Progenitor cell of endocrine pancreas (in vitro differentiated cells): Measurements from ENCODE around the gene POM121L2. TPM values are rescaled to one million over a fixed set of nuclear protein-coding genes. Genes with fewer than 3 reads are reported as not detected.
"Not testable (repeated sequence)": the region's sequence is repeated elsewhere in the genome, so short reads cannot be mapped to it uniquely, and the experiment has no call there.

Experiments used
- DNase-seq: peaks from one replicate; pipeline ENCODE4 v3.0.0; 2021; ENCODE audit warnings: low spot score; ENCODE audit not compliant: unreplicated experiment
- H3K27ac Mint-ChIP-seq: 2 replicates; pipeline ENCODE4 v1.8.0; 2021; ENCODE audit warnings: mild to moderate bottlenecking, moderate library complexity, mixed read lengths
- H3K27me3 Mint-ChIP-seq: 2 replicates; pipeline ENCODE4 v1.8.0; 2021; ENCODE audit warnings: mixed read lengths
- H3K36me3 Mint-ChIP-seq: 2 replicates; pipeline ENCODE4 v1.8.0; 2022; ENCODE audit warnings: mixed read lengths; ENCODE audit not compliant: insufficient read depth
- H3K4me1 Mint-ChIP-seq: 2 replicates; pipeline ENCODE4 v1.8.0; 2021; ENCODE audit warnings: low read depth, mixed read lengths
- H3K4me3 Mint-ChIP-seq: 2 replicates; pipeline ENCODE4 v1.8.0; 2021; ENCODE audit warnings: low read depth, mild to moderate bottlenecking, moderate library complexity, mixed read lengths
- H3K9me3 Mint-ChIP-seq: 2 replicates; pipeline ENCODE4 v1.8.0; 2021; ENCODE audit warnings: low read depth, mixed read lengths
- total RNA-seq: library from RNA; stranded (reverse); gene quantifications from 2 replicates; pipeline ENCODE4 v1.2.1, GENCODE V29; 2021
- TF ChIP-seq, protein P1 (sequence below): fragments of 200-600 bp; sonication (generic); IDR thresholded peaks from one replicate; pipeline ENCODE4 v1.5.0; 2021; ENCODE audit warnings: antibody characterized with exemption, mild to moderate bottlenecking; ENCODE audit not compliant: unreplicated experiment

Gene POM121L2
- total RNA-seq, 1 donor from 2014 or later, result not detected

DNA sequence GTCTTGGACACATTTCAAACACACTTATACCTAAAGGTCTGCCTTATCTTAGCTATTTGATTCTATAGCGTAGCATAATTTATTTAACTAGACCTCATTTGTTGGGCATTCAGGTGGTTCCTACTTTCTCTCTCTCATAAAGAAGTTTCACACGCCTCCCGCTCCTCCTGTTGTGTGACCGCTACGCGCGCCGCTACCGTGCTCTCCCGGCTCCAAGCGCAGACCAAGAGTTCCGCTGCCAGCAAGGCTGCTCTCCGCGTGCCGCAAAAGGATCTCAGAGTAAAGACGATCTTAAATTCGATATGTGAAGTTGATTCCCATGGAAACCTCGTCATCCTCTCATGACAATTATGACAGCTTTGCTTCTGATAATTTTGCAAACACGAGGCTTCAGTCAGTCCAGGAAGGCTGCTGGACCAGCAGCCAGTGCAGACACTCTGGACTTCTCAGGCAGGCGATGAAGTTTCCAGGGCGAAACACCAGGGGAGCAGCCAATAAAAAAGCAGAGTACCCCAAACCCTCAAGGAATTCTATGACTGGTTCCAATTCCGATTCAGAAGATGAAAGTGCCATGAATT is 44.1 kb downstream of the POM121L2 start:
- Mint-ChIP-seq H3K4me1 (peaks cover 1% of the 10 kb centered on the region), H3K36me3 (no peaks in the 10 kb centered on the region), H3K27ac (no peak overlapping the region), H3K27me3 (peaks cover 44% of the 10 kb centered on the region), H3K4me3 (peak overlapping the region; percentile 14), H3K9me3 (no peaks in the 10 kb centered on the region)
- TF ChIP-seq, protein P1, sequence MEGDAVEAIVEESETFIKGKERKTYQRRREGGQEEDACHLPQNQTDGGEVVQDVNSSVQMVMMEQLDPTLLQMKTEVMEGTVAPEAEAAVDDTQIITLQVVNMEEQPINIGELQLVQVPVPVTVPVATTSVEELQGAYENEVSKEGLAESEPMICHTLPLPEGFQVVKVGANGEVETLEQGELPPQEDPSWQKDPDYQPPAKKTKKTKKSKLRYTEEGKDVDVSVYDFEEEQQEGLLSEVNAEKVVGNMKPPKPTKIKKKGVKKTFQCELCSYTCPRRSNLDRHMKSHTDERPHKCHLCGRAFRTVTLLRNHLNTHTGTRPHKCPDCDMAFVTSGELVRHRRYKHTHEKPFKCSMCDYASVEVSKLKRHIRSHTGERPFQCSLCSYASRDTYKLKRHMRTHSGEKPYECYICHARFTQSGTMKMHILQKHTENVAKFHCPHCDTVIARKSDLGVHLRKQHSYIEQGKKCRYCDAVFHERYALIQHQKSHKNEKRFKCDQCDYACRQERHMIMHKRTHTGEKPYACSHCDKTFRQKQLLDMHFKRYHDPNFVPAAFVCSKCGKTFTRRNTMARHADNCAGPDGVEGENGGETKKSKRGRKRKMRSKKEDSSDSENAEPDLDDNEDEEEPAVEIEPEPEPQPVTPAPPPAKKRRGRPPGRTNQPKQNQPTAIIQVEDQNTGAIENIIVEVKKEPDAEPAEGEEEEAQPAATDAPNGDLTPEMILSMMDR, result no peak
- DNase-seq, result no peak

DNA sequence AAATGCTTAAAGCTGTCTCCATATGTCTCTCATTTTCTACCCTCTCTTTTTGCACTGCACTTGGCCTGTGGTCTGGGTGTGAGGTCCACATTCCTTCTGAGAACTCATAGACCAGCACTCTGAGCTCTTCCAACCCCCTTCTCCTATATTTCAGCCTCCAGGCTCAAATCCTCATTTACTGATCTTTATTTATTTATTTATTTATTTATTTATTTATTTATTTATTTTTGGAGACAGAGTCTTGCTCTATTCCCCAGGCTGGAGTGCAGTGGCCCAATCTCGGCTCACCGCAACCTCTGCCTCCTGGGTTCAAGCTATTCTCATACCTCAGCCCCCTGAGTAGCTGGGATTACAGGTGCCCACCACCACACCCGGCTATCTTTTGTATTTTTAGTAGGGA is 45.1 kb downstream of the POM121L2 start:
- not testable (repeated sequence) for H3K36me3 Mint-ChIP-seq, H3K9me3 Mint-ChIP-seq, DNase-seq, H3K4me3 Mint-ChIP-seq, H3K4me1 Mint-ChIP-seq, H3K27ac Mint-ChIP-seq
- peaks cover 40% of the 10 kb centered on the region for H3K27me3 Mint-ChIP-seq

DNA sequence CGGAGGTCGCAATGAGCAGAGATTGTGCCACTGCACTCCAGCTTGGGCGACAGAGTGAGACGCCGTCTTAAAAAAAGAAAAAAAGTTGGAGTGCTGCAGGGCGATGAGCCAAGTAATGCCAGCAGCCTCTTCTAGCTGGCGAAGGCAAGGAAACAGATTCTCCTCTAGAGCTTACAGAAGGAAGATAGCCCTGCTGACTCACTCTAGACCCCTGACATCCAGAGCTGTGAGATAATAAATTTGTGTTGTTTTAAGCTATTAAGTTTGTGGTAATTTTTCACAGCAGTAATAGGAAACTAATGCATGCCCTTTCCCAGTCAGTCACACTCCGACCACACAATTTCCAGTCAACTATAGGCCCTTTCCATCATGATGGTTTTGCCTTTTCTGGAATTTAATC is 48.2 kb downstream of the POM121L2 start:
- TF ChIP-seq, protein P1, result no peak
- Mint-ChIP-seq H3K36me3 (no peaks in the 10 kb centered on the region), H3K27me3 (peaks cover 48% of the 10 kb centered on the region), H3K4me3 (no peak overlapping the region), H3K9me3 (no peaks in the 10 kb centered on the region), H3K4me1 (peaks cover 5% of the 10 kb centered on the region), H3K27ac (no peak overlapping the region)
- DNase-seq, result no peak

DNA sequence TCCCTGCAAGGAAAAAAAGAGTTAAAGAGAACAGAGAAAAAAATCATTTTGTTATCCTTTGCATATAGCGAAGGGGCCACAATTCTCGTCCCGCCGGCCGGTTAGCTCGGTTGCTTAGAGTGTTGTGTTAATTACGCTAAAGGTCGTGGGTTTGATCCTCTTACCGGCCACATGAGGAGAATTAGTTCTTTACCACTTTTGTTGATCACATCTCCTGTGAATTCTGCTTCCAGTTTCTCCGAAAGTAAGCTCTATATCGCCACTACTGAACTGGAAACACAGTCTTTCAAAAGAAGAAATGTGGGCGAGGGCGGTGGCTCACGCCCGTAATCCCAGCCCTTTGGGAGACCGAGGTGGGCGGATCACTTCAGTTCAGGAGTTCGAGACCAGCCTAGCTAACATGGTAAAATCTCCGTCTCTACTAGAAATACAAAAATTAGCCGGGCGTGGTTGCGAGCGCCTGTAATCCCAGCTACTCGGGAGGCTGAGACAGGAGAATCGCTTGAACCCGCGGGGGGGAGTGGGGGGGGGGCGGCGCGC is 51.2 kb downstream of the POM121L2 start:
- Mint-ChIP-seq H3K4me1 (peaks cover 4% of the 10 kb centered on the region), H3K9me3 (no peaks in the 10 kb centered on the region), H3K4me3 (peak overlapping the region; percentile 47), H3K27me3 (peaks cover 34% of the 10 kb centered on the region), H3K36me3 (no peaks in the 10 kb centered on the region), H3K27ac (peak overlapping the region; percentile 67)
- no peak for DNase-seq
- TF ChIP-seq, protein P1, result no peak

DNA sequence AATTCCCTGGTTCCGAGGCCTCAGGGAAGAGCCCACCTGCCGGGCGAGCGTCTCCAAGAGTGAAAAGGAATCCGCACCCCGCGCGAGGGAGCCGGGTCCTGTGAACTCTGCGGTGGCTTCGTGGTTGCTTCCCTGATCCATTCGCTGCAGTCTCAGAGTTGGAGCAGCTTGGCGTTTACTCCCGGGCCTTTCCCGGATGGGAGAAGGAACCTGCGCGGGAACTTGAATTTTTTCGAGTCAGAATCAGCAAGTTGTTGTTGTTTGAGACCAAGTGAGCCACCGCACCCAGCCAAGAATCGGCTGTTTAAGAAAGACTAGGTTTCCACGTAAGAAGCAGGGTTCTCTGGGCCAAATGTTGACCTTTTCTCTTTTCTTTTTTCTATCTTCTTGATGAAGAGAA is 51.7 kb downstream of the POM121L2 start:
- TF ChIP-seq, protein P1, result no peak
- Mint-ChIP-seq H3K27me3 (peaks cover 34% of the 10 kb centered on the region), H3K4me3 (peak overlapping the region; percentile 47), H3K36me3 (peaks cover 3% of the 10 kb centered on the region), H3K27ac (peak overlapping the region; percentile 67), H3K4me1 (peaks cover 4% of the 10 kb centered on the region), H3K9me3 (no peaks in the 10 kb centered on the region)
- no peak for DNase-seq

Other genes with a start within 250 kb of the POM121L2 start
- gene PRSS16, start 64.6 kb downstream of the POM121L2 start, total RNA-seq, result 28.2 and 29.8 TPM in 2 replicates
- 9.8 and 11.7 TPM in 2 replicates for gene ZNF391, start 76.5 kb upstream of the POM121L2 start, total RNA-seq
- 17.9 and 18.5 TPM in 2 replicates for gene ZNF184, start 160.8 kb upstream of the POM121L2 start, total RNA-seq